ENCODE data around the gene TRIOBP.
A peak's percentile ranks its signal among the peaks of the same experiment; 100 is the strongest.

The TRIOBP gene

GRCh38 chr22:37669586-37669985 lies 27.3 kb upstream of the TRIOBP start:
- DNase-seq (ENCODE audit: low read depth, low spot score) = no peak

GRCh38 chr22:37672206-37672919 lies 24.5 kb upstream of the TRIOBP start:
- no peak for DNase-seq (ENCODE audit: low read depth, low spot score)

GRCh38 chr22:37672920-37673455 lies 23.9 kb upstream of the TRIOBP start:
- DNase-seq (ENCODE audit: low read depth, low spot score) = no peak

- DNase-seq (ENCODE audit: low read depth, low spot score) = no peak
These were observed 22.6 kb upstream of the TRIOBP start for GRCh38 chr22:37674248-37674647.

- DNase-seq (ENCODE audit: low read depth, low spot score) = peak; percentile 84
These were observed 21.6 kb upstream of the TRIOBP start, which contains the start of gene LGALS1 for GRCh38 chr22:37674951-37675929. Gene LGALS1, plus strand, starts transcription at chr22:37675636. Its CDS starts 67 bp downstream, at chr22:37675703.

- no peak for DNase-seq (ENCODE audit: low read depth, low spot score)
These were observed 20.7 kb upstream of the TRIOBP start for GRCh38 chr22:37675930-37676735.

GRCh38 chr22:37676736-37677492 lies 19.9 kb upstream of the TRIOBP start:
- DNase-seq (ENCODE audit: low read depth, low spot score) = peak; percentile 89

- no peak for DNase-seq (ENCODE audit: low read depth, low spot score)
These were observed 19.3 kb upstream of the TRIOBP start for GRCh38 chr22:37677493-37677974.

- DNase-seq (ENCODE audit: low read depth, low spot score) = peak; percentile 55
These were observed 18.5 kb upstream of the TRIOBP start for GRCh38 chr22:37678372-37678771.

GRCh38 chr22:37679670-37680069 lies 17.2 kb upstream of the TRIOBP start:
- DNase-seq (ENCODE audit: low read depth, low spot score) = no peak

- DNase-seq (ENCODE audit: low read depth, low spot score) = no peak
These were observed 16.5 kb upstream of the TRIOBP start for GRCh38 chr22:37680191-37680851.

- DNase-seq (ENCODE audit: low read depth, low spot score) = no peak
These were observed 15.8 kb upstream of the TRIOBP start for GRCh38 chr22:37681001-37681424.

- DNase-seq (ENCODE audit: low read depth, low spot score) = peak; percentile 90
These were observed 15.2 kb upstream of the TRIOBP start for GRCh38 chr22:37681556-37682049.

- no peak for DNase-seq (ENCODE audit: low read depth, low spot score)
These were observed 11.8 kb upstream of the TRIOBP start for GRCh38 chr22:37684803-37685615.

GRCh38 chr22:37686002-37686982 lies 10.6 kb upstream of the TRIOBP start, which contains the start of gene NOL12:
Gene NOL12, plus strand, starts transcription at chr22:37686343. Its CDS starts 50 bp downstream, at chr22:37686393.
- DNase-seq (ENCODE audit: low read depth, low spot score) = peak; percentile 94

- no peak for DNase-seq (ENCODE audit: low read depth, low spot score)
These were observed 6.4 kb upstream of the TRIOBP start for GRCh38 chr22:37690407-37690806.

GRCh38 chr22:37690901-37691504 lies 5.8 kb upstream of the TRIOBP start:
- no peak for DNase-seq (ENCODE audit: low read depth, low spot score)

Measured in ELF-1 (cell line).